Sigmoid colon (tissue), 7 donors: ENCODE results near the gene SHC3. TPM values are rescaled to one million over a fixed set of nuclear protein-coding genes. Genes with fewer than 3 reads are reported as not detected.
"Not testable (repeated sequence)": the region's sequence is repeated elsewhere in the genome, so short reads cannot be mapped to it uniquely, and the experiment has no call there.

Experiments used
- DNase-seq: peaks from one replicate; pipeline ENCODE4 v3.0.0-alpha.2; 2019
- H3K27ac ChIP-seq, 4 donors: fragments of 200-600 bp; sonication (generic); one replicate each; pipeline ENCODE4 v1.5.1; 2016 to 2019; ENCODE audit warnings: mild to moderate bottlenecking in 1 of 4
- H3K27me3 ChIP-seq, 3 donors: fragments of 200-600 bp; sonication (generic); one replicate each; pipeline ENCODE4 v1.5.1; 2019; ENCODE audit warnings: mild to moderate bottlenecking in 1 of 3
- H3K36me3 ChIP-seq, 4 donors: fragments of 200-600 bp; sonication (generic); one replicate each; pipeline ENCODE4 v1.5.1; 2016 to 2019
- H3K4me1 ChIP-seq, 4 donors: fragments of 200-600 bp; sonication (generic); one replicate each; pipeline ENCODE4 v1.5.1; 2017 to 2019
- H3K4me3 ChIP-seq, 4 donors: fragments of 200-600 bp; sonication (generic); one replicate each; pipeline ENCODE4 v1.5.1; 2017 to 2019; ENCODE audit warnings: mild to moderate bottlenecking in 2 of 4, moderate library complexity in 1 of 4
- H3K9me3 ChIP-seq, 4 donors: fragments of 200-600 bp in 3 of 4; sonication (generic) in 3 of 4; one replicate each; pipeline versions ENCODE4 v1.5.1 to v1.6.1; 2013 to 2019
- CTCF ChIP-seq, 4 experiments: fragments of 450-650 bp in 3 of 4; fragments of 200-600 bp in 1 of 4; IDR thresholded peaks; one replicate each; pipeline ENCODE4 v1.5.1; 2016 to 2019; ENCODE audit warnings: antibody characterized with exemption in 4 of 4, mild to moderate bottlenecking in 3 of 4, moderate library complexity in 2 of 4
- EP300 ChIP-seq, 4 donors: sonication (generic); formaldehyde crosslinking; IDR thresholded peaks; one replicate each; pipeline ENCODE4 v1.6.1; 2017; ENCODE audit warnings: antibody characterized with exemption in 4 of 4
- POLR2A ChIP-seq, 2 donors: fragments of 450-650 bp; IDR thresholded peaks; one replicate each; pipeline ENCODE4 v1.6.1; 2016; ENCODE audit warnings: antibody characterized with exemption in 2 of 2, mild to moderate bottlenecking in 2 of 2, moderate library complexity in 2 of 2
- POLR2AphosphoS5 ChIP-seq, 4 donors: sonication (generic); formaldehyde crosslinking; IDR thresholded peaks; one replicate each; pipeline ENCODE4 v1.6.1; 2017; ENCODE audit warnings: antibody characterized with exemption in 4 of 4
- WGBS, 2 donors: extraction: QIAGEN DNeasy Blood & Tissue Kit; methylation state at CpG; one replicate each; pipeline ENCODE4 v1.1.7; 2013; 5-methylcytosine and 5-hydroxymethylcytosine counted together
- intact Hi-C: fragments of 100-400 bp; cut with DNase I; formaldehyde crosslinking; loops from one replicate; pipeline ENCODE4 v1.15.1; 2023
- polyA plus RNA-seq, 3 donors: library from polyadenylated mRNA; stranded (reverse); fragments of 200-250 nt; gene quantifications; one replicate each; pipeline ENCODE4 v1.2.3, GENCODE V29; 2013
- total RNA-seq, 4 donors: library from RNA; depleted of rRNA; stranded (reverse); fragments of >200 nt; gene quantifications; one replicate each; pipeline ENCODE4 v1.1.0, GENCODE V29; 2016
- donor health status: healthy with polysubstance abuse.
- donor health status: Bipolar disorder and iron deficiency.
- donor health status: healthy.

Gene SHC3
- total and polyA plus RNA-seq, 7 donors: 0.32 to 14.7 (median 2.1) TPM; not detected in 1

DNA sequence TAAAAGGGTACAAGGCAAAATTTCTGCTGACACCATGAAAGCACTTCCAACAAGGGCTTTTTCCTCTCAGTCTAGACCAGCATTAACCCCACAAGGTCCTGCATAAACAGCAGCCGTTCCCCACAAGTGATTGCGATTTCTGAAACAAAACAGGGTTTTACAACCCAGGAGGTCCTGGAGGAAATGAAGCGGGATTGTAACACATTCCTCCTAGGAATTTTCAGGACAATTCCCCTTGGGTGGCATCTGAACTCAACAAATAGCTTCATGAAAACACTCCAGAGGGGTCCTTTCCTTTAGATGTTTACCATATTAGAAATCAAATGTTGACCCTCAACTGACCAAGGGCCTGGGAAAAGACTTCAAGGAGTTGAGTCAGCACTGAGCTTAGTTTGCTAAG is 36.7 kb upstream of the SHC3 start:
- H3K4me3 ChIP-seq: no peak overlapping the region
- H3K4me1 ChIP-seq: peaks cover 0 to 6% (median 0%) of the 10 kb centered on the region in 4 donors
- no peaks in the 10 kb centered on the region for H3K36me3 ChIP-seq
- H3K27me3 ChIP-seq: no peaks in the 10 kb centered on the region
- TF ChIP-seq POLR2A (IDR thresholded peaks at IDR 0.05) (no peak), EP300 (IDR thresholded peaks at IDR 0.05) (no peak), POLR2AphosphoS5 (IDR thresholded peaks at IDR 0.05) (no peak), CTCF (IDR thresholded peaks at IDR 0.05) (no peak)
- no peaks in the 10 kb centered on the region for H3K9me3 ChIP-seq
- intact Hi-C loops: no loop called here
- H3K27ac ChIP-seq: no peak overlapping the region
- 78% methylated on average over 3 of the region's 3 CpGs for WGBS, 2 donors
- DNase-seq: no peak

DNA sequence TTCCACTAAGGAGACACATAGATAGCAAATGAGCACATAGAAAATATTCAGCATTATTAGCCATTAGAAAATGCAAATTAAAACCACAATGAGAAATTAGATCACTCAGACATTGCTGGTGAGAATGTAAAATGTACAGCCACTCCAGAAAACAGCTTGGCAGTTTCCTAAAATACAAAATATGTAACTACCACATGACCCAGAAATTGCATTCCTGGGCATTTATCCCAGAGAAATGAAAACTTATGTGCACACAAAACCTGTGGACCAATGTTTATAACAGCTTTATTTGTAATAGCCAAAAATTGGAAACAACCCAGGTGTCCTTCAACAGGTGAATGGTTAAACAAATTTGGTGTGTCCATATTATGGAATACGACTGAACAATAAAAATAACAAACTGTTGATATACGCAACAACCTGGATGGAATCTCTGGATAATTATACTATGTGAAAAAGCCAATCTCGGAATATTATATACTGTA is 34.8 kb upstream of the SHC3 start:
- Histone ChIP-seq H3K36me3 (no peaks in the 10 kb centered on the region), H3K4me1 (peaks cover 0 to 6% (median 0%) of the 10 kb centered on the region in 4 donors), H3K27me3 (no peaks in the 10 kb centered on the region), H3K27ac (no peak overlapping the region), H3K9me3 (no peaks in the 10 kb centered on the region), H3K4me3 (no peak overlapping the region)
- intact Hi-C loops: no loop called here
- no peak for DNase-seq
- TF ChIP-seq POLR2AphosphoS5 (IDR thresholded peaks at IDR 0.05) (no peak), POLR2A (IDR thresholded peaks at IDR 0.05) (no peak), CTCF (IDR thresholded peaks at IDR 0.05) (no peak), EP300 (IDR thresholded peaks at IDR 0.05) (no peak)
- 70 to 89% methylated on average over 3 of the region's 3 CpGs for WGBS, 2 donors

GRCh38 chr9:89212171-89212570 is 33.6 kb upstream of the SHC3 start:
- no peak overlapping the region for H3K4me3 ChIP-seq
- no peak for DNase-seq
- WGBS, 2 donors: 89 to 92% methylated on average over 1 of the region's 1 CpG
- H3K27me3 ChIP-seq: no peaks in the 10 kb centered on the region
- H3K4me1 ChIP-seq: no peaks in the 10 kb centered on the region
- H3K27ac ChIP-seq: no peak overlapping the region
- H3K9me3 ChIP-seq: no peaks in the 10 kb centered on the region
- intact Hi-C loops: no loop called here
- TF ChIP-seq POLR2AphosphoS5 (IDR thresholded peaks at IDR 0.05): no peak
- no peak for TF ChIP-seq POLR2A (IDR thresholded peaks at IDR 0.05)
- TF ChIP-seq EP300 (IDR thresholded peaks at IDR 0.05): no peak
- TF ChIP-seq CTCF (IDR thresholded peaks at IDR 0.05): no peak
- no peaks in the 10 kb centered on the region for H3K36me3 ChIP-seq

- WGBS, 2 donors: 96 to 97% methylated on average over 21 of the region's 21 CpGs
Measured at GRCh38 chr9:89209311-89209710, 30.7 kb upstream of the SHC3 start.

DNA sequence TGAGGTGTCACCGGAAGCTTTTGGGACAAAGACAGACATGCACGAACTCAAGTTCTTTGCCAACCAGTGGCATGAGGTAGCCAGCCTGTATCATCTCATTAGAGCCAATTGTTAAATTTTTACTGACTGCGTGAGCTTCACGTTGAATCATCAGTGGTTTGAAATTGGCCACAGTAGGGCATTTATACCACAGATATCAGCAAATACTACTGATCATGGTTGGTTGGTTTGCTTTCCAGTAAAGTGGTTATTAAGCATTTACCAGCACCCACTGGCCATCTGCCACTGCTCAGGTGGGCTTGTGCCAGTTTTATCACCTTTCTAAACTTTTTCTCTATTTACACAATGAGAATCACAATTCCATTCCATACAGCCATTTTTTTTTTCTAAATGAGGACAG is 28.4 kb upstream of the SHC3 start:
- WGBS, 2 donors: 88 to 90% methylated on average over 4 of the region's 4 CpGs
- no peaks in the 10 kb centered on the region for H3K36me3 ChIP-seq
- DNase-seq: no peak
- H3K27me3 ChIP-seq: no peaks in the 10 kb centered on the region
- intact Hi-C loops: no loop called here
- no peak overlapping the region for H3K27ac ChIP-seq
- H3K9me3 ChIP-seq: no peaks in the 10 kb centered on the region
- H3K4me1 ChIP-seq: no peaks in the 10 kb centered on the region
- TF ChIP-seq EP300 (IDR thresholded peaks at IDR 0.05): no peak
- no peak for TF ChIP-seq CTCF (IDR thresholded peaks at IDR 0.05)
- no peak for TF ChIP-seq POLR2AphosphoS5 (IDR thresholded peaks at IDR 0.05)
- TF ChIP-seq POLR2A (IDR thresholded peaks at IDR 0.05): no peak
- H3K4me3 ChIP-seq: no peak overlapping the region

More at GRCh38 chr9:89209311-89209710, 30.7 kb upstream of the SHC3 start:
- intact Hi-C loops, H3K4me1 ChIP-seq, H3K9me3 ChIP-seq, DNase-seq, H3K27ac ChIP-seq, H3K36me3 ChIP-seq, H3K27me3 ChIP-seq, H3K4me3 ChIP-seq: not testable (repeated sequence)
